HEK293 (cell line): ENCODE data around the gene SAP130.

Source experiments
- CTCF ChIA-PET: fragments of 350-600 bp; formaldehyde crosslinking; extraction: SDS; loops from one replicate; lab custom pipeline; 2021; ENCODE audit warnings: antibody characterized with exemption; lab: Yijun Ruan, JAX
- POLR2A ChIA-PET: fragments of 300-600 bp; formaldehyde crosslinking; extraction: SDS; loops from one replicate; lab custom pipeline; 2020; ENCODE audit warnings: antibody characterized with exemption, inconsistent platforms; lab: Yijun Ruan, JAX
- H3K27ac ChIP-seq: fragments of 200-500 bp; sonication (Bioruptor generic); 2 replicates; pipeline ENCODE4 v1.5.1; 2014; ENCODE audit warnings: low read depth, low read length, control low read depth, inconsistent platforms; ENCODE audit errors: extremely low read depth
- H3K36me3 ChIP-seq, 2 experiments: fragments of 200-500 bp in 1 of 2; sonication (Bioruptor generic) in 1 of 2; 1 replicate in 1 of 2; 2 replicates in 1 of 2; pipeline ENCODE4 v1.5.1; 2014 to 2017; ENCODE audit warnings: inconsistent platforms in 2 of 2, low read length in 2 of 2; ENCODE audit not compliant: control insufficient read depth in 2 of 2, insufficient read depth in 1 of 2
- H3K4me1 ChIP-seq: fragments of 200-500 bp; sonication (Bioruptor generic); 2 replicates; pipeline ENCODE4 v1.5.1; 2014; ENCODE audit warnings: mild to moderate bottlenecking, low read length, inconsistent platforms; ENCODE audit not compliant: control insufficient read depth, insufficient read depth
- H3K4me3 ChIP-seq: 2 replicates; pipeline ENCODE4 v1.5.1; 2011; ENCODE audit warnings: low read depth, mild to moderate bottlenecking, control low read depth, low read length, moderate library complexity
- H3K9me3 ChIP-seq: fragments of 200-500 bp; sonication (Bioruptor generic); 2 replicates; pipeline ENCODE4 v1.5.1; 2014; ENCODE audit warnings: low read depth, low read length, inconsistent platforms; ENCODE audit not compliant: control insufficient read depth, insufficient read depth
- HOXD13 ChIP-seq: sonication (generic); formaldehyde crosslinking; IDR thresholded peaks from 2 replicates; pipeline ENCODE4 v1.8.0; 2022; ENCODE audit warnings: missing genetic modification reagents, borderline replicate concordance
- PRDM1 ChIP-seq: fragments of 450-650 bp; formaldehyde crosslinking; IDR thresholded peaks from 2 replicates; pipeline ENCODE4; 2016; ENCODE audit warnings: missing biosample characterization, missing genetic modification characterization
- ZBTB21 ChIP-seq: fragments of 450-650 bp; formaldehyde crosslinking; IDR thresholded peaks from 2 replicates; pipeline ENCODE4 v1.5.1; 2017; ENCODE audit warnings: missing biosample characterization, missing genetic modification characterization
- ZFP37 ChIP-seq: fragments of 450-650 bp; formaldehyde crosslinking; IDR thresholded peaks from 2 replicates; pipeline ENCODE4 v1.5.1; 2016; ENCODE audit warnings: missing biosample characterization, missing genetic modification characterization
- ZNF133 ChIP-seq: fragments of 450-650 bp; formaldehyde crosslinking; IDR thresholded peaks from 2 replicates; pipeline ENCODE4 v1.5.1; 2016; ENCODE audit warnings: missing biosample characterization, missing genetic modification characterization
- ZNF175 ChIP-seq: fragments of 450-650 bp; formaldehyde crosslinking; IDR thresholded peaks from 2 replicates; pipeline ENCODE4 v1.5.1; 2016; ENCODE audit warnings: missing biosample characterization, missing genetic modification characterization
- ZNF2 ChIP-seq: fragments of 450-650 bp; formaldehyde crosslinking; IDR thresholded peaks from 2 replicates; pipeline ENCODE4 v1.5.1; 2016; ENCODE audit warnings: missing biosample characterization, missing genetic modification characterization
- ZNF202 ChIP-seq: fragments of 450-650 bp; formaldehyde crosslinking; IDR thresholded peaks from 2 replicates; pipeline ENCODE4 v1.5.1; 2016; ENCODE audit warnings: missing biosample characterization, missing genetic modification characterization, borderline replicate concordance
- ZNF223 ChIP-seq: fragments of 450-650 bp; formaldehyde crosslinking; IDR thresholded peaks from 2 replicates; pipeline ENCODE4 v1.5.1; 2016; ENCODE audit warnings: missing biosample characterization, missing genetic modification characterization
- ZNF311 ChIP-seq: fragments of 450-650 bp; formaldehyde crosslinking; IDR thresholded peaks from 2 replicates; pipeline ENCODE4 v1.5.1; 2017; ENCODE audit warnings: missing biosample characterization, missing genetic modification characterization, borderline replicate concordance
- ZNF37A ChIP-seq: fragments of 450-650 bp; IDR thresholded peaks from 2 replicates; pipeline ENCODE4 v1.5.1; 2018; ENCODE audit warnings: missing biosample characterization, missing genetic modification characterization
- ZNF394 ChIP-seq: fragments of 450-650 bp; formaldehyde crosslinking; IDR thresholded peaks from 2 replicates; pipeline ENCODE4 v1.5.1; 2016; ENCODE audit warnings: missing biosample characterization, missing genetic modification characterization, mild to moderate bottlenecking, moderate library complexity, borderline replicate concordance
- ZNF514 ChIP-seq: fragments of 450-650 bp; formaldehyde crosslinking; IDR thresholded peaks from 2 replicates; pipeline ENCODE4 v1.5.1; 2016; ENCODE audit warnings: missing biosample characterization, missing genetic modification characterization
- ZNF585B ChIP-seq: fragments of 450-650 bp; formaldehyde crosslinking; IDR thresholded peaks from 2 replicates; pipeline ENCODE4 v1.5.1; 2016; ENCODE audit warnings: missing biosample characterization, missing genetic modification characterization
- TF ChIP-seq, protein P1 (sequence below): fragments of 450-650 bp; formaldehyde crosslinking; IDR thresholded peaks from 2 replicates; pipeline ENCODE4 v1.5.1; 2016; ENCODE audit warnings: missing biosample characterization, missing genetic modification characterization
- TF ChIP-seq, protein P2 (sequence below): fragments of 450-650 bp; formaldehyde crosslinking; IDR thresholded peaks from 2 replicates; pipeline ENCODE4 v1.5.1; 2016; ENCODE audit warnings: missing biosample characterization, missing genetic modification characterization, borderline replicate concordance
- TF ChIP-seq, protein P3 (sequence below): fragments of 450-650 bp; formaldehyde crosslinking; IDR thresholded peaks from 2 replicates; pipeline ENCODE4 v1.5.1; 2016; ENCODE audit warnings: missing biosample characterization, missing genetic modification characterization
- TF ChIP-seq, protein P4 (sequence below): fragments of 450-650 bp; formaldehyde crosslinking; IDR thresholded peaks from 2 replicates; pipeline ENCODE4 v1.5.1; 2017; ENCODE audit warnings: missing biosample characterization, missing genetic modification characterization
- TF ChIP-seq, protein P5 (sequence below): fragments of 450-650 bp; formaldehyde crosslinking; IDR thresholded peaks from 2 replicates; pipeline ENCODE4; 2016; ENCODE audit warnings: missing biosample characterization, missing genetic modification characterization
- TF ChIP-seq, protein P6 (sequence below): fragments of 450-650 bp; formaldehyde crosslinking; IDR thresholded peaks from 2 replicates; pipeline ENCODE4 v1.5.1; 2016; ENCODE audit warnings: missing biosample characterization, missing genetic modification characterization

Gene SAP130

DNA sequence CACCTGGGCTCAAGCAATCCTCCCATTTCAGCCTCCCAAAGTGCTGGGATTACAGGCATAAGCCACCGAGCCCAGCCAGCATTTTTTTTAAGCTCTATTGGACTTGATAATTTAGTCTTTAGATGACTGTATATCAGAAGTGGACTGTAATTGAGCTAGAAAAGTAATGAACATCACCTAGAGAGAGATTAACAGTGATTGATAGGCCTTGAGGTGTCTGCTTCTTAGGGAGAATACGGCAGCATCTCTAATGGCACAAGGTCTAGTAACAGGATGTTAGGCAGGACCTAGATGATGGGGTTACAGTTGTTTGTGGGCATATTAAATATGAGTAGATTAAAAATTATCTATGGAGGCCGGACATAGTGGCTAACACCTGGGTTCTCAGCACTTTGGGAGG lies 45.4 kb upstream of the SAP130 start:
- TF ChIP-seq ZNF37A (tag by site-specific recombination): no peak
- TF ChIP-seq, protein P1, sequence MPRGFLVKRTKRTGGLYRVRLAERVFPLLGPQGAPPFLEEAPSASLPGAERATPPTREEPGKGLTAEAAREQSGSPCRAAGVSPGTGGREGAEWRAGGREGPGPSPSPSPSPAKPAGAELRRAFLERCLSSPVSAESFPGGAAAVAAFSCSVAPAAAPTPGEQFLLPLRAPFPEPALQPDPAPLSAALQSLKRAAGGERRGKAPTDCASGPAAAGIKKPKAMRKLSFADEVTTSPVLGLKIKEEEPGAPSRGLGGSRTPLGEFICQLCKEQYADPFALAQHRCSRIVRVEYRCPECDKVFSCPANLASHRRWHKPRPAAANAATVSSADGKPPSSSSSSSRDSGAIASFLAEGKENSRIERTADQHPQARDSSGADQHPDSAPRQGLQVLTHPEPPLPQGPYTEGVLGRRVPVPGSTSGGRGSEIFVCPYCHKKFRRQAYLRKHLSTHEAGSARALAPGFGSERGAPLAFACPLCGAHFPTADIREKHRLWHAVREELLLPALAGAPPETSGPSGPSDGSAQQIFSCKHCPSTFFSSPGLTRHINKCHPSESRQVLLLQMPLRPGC (tag by site-specific recombination): no peak
- TF ChIP-seq ZBTB21 (tag by site-specific recombination): no peak
- TF ChIP-seq ZNF585B (tag by site-specific recombination): no peak
- no peak for TF ChIP-seq ZFP37
- TF ChIP-seq, protein P2, sequence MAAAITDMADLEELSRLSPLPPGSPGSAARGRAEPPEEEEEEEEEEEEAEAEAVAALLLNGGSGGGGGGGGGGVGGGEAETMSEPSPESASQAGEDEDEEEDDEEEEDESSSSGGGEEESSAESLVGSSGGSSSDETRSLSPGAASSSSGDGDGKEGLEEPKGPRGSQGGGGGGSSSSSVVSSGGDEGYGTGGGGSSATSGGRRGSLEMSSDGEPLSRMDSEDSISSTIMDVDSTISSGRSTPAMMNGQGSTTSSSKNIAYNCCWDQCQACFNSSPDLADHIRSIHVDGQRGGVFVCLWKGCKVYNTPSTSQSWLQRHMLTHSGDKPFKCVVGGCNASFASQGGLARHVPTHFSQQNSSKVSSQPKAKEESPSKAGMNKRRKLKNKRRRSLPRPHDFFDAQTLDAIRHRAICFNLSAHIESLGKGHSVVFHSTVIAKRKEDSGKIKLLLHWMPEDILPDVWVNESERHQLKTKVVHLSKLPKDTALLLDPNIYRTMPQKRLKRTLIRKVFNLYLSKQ (tag by site-specific recombination): no peak
- no peak for TF ChIP-seq ZNF133
- TF ChIP-seq, protein P3, sequence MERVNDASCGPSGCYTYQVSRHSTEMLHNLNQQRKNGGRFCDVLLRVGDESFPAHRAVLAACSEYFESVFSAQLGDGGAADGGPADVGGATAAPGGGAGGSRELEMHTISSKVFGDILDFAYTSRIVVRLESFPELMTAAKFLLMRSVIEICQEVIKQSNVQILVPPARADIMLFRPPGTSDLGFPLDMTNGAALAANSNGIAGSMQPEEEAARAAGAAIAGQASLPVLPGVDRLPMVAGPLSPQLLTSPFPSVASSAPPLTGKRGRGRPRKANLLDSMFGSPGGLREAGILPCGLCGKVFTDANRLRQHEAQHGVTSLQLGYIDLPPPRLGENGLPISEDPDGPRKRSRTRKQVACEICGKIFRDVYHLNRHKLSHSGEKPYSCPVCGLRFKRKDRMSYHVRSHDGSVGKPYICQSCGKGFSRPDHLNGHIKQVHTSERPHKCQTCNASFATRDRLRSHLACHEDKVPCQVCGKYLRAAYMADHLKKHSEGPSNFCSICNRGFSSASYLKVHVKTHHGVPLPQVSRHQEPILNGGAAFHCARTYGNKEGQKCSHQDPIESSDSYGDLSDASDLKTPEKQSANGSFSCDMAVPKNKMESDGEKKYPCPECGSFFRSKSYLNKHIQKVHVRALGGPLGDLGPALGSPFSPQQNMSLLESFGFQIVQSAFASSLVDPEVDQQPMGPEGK (tag by site-specific recombination): no peak
- TF ChIP-seq, protein P4, sequence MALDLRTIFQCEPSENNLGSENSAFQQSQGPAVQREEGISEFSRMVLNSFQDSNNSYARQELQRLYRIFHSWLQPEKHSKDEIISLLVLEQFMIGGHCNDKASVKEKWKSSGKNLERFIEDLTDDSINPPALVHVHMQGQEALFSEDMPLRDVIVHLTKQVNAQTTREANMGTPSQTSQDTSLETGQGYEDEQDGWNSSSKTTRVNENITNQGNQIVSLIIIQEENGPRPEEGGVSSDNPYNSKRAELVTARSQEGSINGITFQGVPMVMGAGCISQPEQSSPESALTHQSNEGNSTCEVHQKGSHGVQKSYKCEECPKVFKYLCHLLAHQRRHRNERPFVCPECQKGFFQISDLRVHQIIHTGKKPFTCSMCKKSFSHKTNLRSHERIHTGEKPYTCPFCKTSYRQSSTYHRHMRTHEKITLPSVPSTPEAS (tag by site-specific recombination): no peak
- TF ChIP-seq, protein P5, sequence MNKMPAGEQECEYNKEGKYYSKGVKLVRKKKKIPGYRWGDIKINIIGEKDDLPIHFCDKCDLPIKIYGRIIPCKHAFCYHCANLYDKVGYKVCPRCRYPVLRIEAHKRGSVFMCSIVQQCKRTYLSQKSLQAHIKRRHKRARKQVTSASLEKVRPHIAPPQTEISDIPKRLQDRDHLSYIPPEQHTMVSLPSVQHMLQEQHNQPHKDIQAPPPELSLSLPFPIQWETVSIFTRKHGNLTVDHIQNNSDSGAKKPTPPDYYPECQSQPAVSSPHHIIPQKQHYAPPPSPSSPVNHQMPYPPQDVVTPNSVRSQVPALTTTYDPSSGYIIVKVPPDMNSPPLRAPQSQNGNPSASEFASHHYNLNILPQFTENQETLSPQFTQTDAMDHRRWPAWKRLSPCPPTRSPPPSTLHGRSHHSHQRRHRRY (tag by site-specific recombination): no peak
- TF ChIP-seq ZNF202: no peak
- no peak for TF ChIP-seq ZNF311 (tag by site-specific recombination)
- no peak for TF ChIP-seq ZNF394 (tag by site-specific recombination)
- TF ChIP-seq HOXD13 (CRISPR knock-in tag): no peak
- no peak for TF ChIP-seq ZNF223 (tag by site-specific recombination)
- TF ChIP-seq ZNF514 (tag by site-specific recombination): no peak
- TF ChIP-seq PRDM1 (tag by site-specific recombination): no peak
- Histone ChIP-seq H3K36me3 (no peaks in the 10 kb centered on the region), H3K4me1 (no peaks in the 10 kb centered on the region), H3K4me3 (no peak overlapping the region), H3K27ac (no peak overlapping the region), H3K9me3 (no peaks in the 10 kb centered on the region)
- POLR2A ChIA-PET: no interaction called here
- CTCF ChIA-PET: interaction anchor here (1.2 to 1.8 kb wide), 2 partner anchors 9 to 10 kb away, joined by 3 to 8 read pairs; no protein-coding TSS in a partner anchor

DNA sequence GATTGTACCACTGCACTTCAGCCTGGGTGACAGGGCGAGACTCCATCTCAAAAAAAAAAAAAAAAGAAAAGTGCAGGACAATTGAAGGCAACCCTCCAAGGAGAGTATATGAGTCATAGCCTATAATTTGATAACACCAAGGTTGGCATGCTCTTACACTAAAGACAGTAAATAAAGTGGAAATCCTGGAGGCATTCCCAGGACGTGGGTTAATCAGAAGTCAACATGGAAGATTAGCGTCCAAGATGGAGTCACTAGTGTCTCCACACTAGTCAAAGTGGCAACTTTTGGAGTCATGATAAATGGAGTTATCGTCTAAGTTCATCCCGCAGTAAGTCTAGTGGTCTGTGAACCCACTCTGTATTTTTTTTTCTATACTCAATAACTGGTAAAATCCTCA lies 41.9 kb upstream of the SAP130 start:
- ChIA-PET CTCF (no interaction called here), POLR2A (no interaction called here)
- Histone ChIP-seq H3K36me3 (no peaks in the 10 kb centered on the region), H3K27ac (no peak overlapping the region), H3K4me1 (no peaks in the 10 kb centered on the region), H3K9me3 (no peaks in the 10 kb centered on the region), H3K4me3 (no peak overlapping the region)
- TF ChIP-seq ZNF175 (tag by site-specific recombination) (no peak), ZNF2 (tag by site-specific recombination) (no peak)
- TF ChIP-seq, protein P6, sequence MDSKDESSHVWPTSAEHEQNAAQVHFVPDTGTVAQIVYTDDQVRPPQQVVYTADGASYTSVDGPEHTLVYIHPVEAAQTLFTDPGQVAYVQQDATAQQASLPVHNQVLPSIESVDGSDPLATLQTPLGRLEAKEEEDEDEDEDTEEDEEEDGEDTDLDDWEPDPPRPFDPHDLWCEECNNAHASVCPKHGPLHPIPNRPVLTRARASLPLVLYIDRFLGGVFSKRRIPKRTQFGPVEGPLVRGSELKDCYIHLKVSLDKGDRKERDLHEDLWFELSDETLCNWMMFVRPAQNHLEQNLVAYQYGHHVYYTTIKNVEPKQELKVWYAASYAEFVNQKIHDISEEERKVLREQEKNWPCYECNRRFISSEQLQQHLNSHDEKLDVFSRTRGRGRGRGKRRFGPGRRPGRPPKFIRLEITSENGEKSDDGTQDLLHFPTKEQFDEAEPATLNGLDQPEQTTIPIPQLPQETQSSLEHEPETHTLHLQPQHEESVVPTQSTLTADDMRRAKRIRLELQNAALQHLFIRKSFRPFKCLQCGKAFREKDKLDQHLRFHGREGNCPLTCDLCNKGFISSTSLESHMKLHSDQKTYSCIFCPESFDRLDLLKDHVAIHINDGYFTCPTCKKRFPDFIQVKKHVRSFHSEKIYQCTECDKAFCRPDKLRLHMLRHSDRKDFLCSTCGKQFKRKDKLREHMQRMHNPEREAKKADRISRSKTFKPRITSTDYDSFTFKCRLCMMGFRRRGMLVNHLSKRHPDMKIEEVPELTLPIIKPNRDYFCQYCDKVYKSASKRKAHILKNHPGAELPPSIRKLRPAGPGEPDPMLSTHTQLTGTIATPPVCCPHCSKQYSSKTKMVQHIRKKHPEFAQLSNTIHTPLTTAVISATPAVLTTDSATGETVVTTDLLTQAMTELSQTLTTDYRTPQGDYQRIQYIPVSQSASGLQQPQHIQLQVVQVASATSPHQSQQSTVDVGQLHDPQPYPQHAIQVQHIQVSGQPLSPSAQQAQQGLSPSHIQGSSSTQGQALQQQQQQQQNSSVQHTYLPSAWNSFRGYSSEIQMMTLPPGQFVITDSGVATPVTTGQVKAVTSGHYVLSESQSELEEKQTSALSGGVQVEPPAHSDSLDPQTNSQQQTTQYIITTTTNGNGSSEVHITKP (tag by site-specific recombination): peak; percentile 64
